GM19395 (cell line): ENCODE measurements around the gene NLGN2.
A peak's percentile ranks its signal among the peaks of the same experiment; 100 is the strongest.

Source experiments
- ATAC-seq: cut with Tn5 transposase; IDR thresholded peaks from one replicate; pipeline ENCODE4 v1.9.1; 2021; ENCODE audit warnings: mild to moderate bottlenecking, moderate library complexity; ENCODE audit not compliant: unreplicated experiment

Gene NLGN2

GRCh38 chr17:7435676-7436555 is 28.3 kb downstream of the NLGN2 start:
- peak; percentile 14 for ATAC-seq

GRCh38 chr17:7436556-7437368 is 29.1 kb downstream of the NLGN2 start:
- no peak for ATAC-seq

GRCh38 chr17:7437369-7437863 is 29.8 kb downstream of the NLGN2 start:
- no peak for ATAC-seq

DNA sequence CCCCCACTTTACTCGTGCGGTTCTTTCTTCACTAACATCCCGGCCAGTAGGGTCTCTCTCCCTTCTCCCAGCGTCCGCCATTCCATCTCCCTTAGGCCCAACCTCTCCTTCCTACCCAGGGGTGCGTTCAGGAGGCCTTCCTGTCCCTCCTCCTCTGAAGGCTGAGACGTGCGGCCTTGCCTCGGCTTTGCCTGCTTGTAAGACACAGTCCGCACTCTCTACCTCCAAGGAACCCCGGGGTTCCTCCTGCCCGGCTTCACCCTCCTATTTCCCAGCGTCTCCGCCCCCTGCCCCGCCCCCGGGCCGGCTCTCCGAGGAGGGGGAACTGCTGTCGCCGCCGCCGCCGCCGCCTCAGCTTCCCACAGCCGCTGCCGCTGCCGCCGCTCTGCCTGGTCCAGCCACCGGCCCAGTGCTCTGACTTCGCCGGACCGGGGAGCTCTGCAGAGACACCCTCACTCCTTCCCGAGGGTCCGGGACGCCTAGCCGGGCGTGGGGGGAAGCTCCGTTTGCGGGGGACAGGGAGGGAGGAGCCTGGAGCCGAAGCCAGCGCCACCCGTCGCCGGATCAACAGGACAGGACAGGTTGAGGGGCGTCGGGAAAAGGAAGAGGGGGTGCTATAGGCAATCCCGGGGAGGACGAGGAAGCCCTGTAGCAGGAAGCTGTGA is 30.4 kb downstream of the NLGN2 start:
- no peak for ATAC-seq

DNA sequence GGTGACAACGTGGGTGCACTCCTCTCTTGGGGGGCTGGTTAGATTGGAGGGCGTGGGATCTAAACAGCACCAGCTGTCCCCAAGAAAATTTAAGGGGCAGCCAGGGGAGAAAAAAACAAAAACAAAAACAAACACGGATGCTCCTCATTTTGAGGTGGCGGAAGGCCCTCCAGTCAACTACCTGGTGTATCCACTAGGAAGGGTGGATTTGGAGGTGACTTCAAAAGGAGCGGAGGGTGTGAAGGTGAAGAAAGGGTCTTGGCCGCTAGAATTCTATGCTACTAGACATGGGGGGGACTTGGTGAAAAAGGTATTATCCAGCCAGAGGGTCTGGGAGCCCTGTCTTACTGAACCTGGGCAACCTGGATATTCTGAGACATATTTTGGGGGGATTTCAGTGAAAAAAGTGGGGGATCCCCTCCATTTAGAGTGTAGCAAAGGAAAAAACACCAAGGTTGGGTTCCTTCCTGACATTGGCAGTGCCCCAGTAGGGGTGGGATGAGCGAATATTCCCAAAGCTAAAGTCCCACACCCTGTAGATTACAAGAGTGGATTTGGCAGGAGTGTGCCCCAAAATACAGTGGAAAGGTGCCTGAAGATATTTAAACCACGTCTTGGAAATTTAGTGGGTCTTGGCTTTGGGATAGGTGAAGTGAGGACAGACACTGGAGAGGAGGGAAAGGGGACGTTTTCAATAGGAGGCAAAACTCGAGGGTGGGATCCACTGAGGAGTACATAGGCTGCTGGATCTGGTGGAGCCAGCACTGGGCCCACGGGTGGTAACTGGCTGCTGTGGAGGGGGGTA is 31.2 kb downstream of the NLGN2 start:
- ATAC-seq = no peak

GRCh38 chr17:7439462-7440112 is 31.9 kb downstream of the NLGN2 start, which contains the start of gene FGF11:
TSS of gene FGF11 (plus strand) at chr17:7439512. CDS start at chr17:7439621, 109 bp downstream.
- no peak for ATAC-seq

- no peak for ATAC-seq
Measured at GRCh38 chr17:7440113-7440833, 32.6 kb downstream of the NLGN2 start.

GRCh38 chr17:7440834-7441195 is 33.2 kb downstream of the NLGN2 start:
- no peak for ATAC-seq

DNA sequence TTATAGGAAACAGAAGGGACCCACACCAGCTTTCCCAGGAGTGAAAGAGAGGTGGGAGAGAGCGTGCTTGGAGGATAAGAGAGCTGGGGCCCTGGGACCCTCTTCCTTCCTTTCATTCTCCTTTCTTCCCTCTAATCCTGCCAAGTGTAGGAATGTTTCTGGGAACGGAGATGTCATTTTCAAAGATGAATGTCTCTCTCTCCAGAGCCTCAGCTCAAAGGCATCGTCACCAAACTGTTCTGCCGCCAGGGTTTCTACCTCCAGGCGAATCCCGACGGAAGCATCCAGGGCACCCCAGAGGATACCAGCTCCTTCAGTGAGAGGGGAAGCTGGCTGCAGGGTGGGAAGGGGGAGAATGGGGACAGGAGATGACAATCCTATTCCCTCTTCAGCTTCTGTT is 33.6 kb downstream of the NLGN2 start:
- no peak for ATAC-seq

DNA sequence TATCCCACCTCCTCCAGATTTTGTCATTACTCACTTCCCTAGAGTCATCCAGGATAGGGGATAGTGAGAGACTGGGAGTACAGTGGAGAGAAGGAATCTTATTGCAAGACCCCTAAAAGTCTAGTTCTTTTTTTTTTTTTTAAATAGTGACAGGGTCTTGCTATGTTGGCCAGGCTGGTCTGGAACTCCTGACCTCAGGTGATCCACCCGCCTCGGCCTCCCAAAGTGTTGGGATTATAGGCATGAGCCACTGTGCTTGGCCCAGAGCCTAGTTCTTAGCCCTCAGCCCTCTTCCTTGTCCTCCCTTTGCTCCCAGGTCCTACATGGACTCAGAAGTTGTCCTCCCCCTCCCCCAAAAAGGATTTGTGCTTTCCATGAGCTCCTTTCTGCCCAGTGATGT is 34.5 kb downstream of the NLGN2 start:
- ATAC-seq = no peak

DNA sequence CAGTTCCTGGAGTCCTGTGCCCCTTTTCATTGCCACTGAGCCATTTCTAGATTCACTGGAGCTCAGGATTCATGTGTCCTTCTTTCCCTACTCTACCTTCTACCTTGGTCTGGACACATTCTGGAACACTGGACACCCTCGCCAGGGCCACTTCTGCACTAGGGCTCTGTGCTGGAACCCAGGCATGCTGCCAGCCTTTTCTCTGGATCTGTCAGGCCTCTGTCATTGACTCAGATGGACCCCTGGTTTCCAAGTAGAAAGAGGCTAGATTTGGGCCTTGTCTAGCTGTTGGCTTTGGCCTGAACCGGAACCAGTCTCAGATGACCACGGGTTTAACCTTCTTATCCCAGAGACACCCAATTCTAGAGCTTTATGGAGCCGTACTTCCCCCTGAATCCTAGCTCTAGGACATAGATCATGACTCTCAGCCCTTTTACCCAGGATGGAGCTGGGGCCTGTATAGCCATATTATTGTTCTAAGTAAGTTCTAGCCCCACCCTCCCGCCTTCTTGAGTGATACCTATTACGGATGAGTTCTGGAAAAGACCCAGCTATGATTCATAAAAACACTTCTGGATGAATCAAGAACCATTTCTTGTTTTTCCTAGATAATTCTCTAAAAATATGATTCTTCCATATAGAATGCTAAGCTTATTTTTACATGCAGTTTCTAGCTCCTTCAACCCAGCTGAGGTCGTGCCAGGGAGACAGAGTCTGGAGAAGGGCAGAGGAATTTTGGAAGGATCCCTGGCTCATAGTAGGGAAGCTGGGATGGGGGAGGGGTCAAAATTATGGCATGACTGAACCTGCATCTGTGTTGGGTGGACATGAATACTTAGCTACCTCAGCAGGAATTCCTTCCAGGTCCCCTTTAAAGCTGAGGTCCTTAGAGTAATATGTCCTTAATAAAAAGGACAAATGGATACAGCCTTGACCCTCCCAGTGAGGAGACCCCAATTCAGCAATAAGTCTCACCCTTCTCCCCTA is 36.1 kb downstream of the NLGN2 start:
- ATAC-seq = no peak

- ATAC-seq = no peak
Measured at GRCh38 chr17:7444682-7445618, 37.3 kb downstream of the NLGN2 start, which contains the start of gene CHRNB1. TSS of gene CHRNB1 (plus strand) at chr17:7445061. CDS start at chr17:7445128, 67 bp downstream.

DNA sequence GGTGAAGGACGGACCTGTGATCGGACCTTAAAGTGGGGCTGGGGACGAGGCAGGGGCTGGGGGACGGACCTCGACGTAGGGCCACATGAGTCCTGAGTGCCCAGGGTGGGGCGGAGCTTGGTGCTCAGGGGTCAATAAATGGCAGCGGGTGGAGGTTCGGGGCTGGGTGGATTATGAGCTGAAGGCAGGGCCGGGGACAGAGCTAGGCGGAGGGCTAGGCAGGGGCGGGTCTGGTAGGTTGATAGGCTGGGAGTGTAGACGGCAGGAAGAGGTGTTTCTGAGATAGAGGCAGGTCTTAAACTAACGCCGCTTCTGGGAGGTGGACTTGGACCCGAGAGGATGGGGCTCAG is 37.9 kb downstream of the NLGN2 start:
- ATAC-seq = no peak

- no peak for ATAC-seq
Measured at GRCh38 chr17:7448461-7448860, 40.8 kb downstream of the NLGN2 start.

GRCh38 chr17:7459961-7460545 is 52.4 kb downstream of the NLGN2 start:
- no peak for ATAC-seq

- ATAC-seq = no peak
Measured at GRCh38 chr17:7460850-7461660, 53.4 kb downstream of the NLGN2 start.
